SK-MEL-5 (cell line): Measurements from ENCODE around the gene ST3GAL2. TPM values are rescaled to one million over a fixed set of nuclear protein-coding genes. Genes with fewer than 3 reads are reported as not detected.
A peak's percentile ranks its signal among the peaks of the same experiment; 100 is the strongest.

Experiments
- DNase-seq: peaks from one replicate; pipeline ENCODE4 v3.0.0-alpha.2; 2016; ENCODE audit warnings: low read depth, low spot score
- in situ Hi-C: cut with HindIII; loops from 2 replicates; pipeline ENCODE4 v1.10.0; 2016; ENCODE audit warnings: low sequenced_read_pairs, high pct_unique_total_duplicates, low pct_unique_long_range_greater_than_20kb
- polyA plus RNA-seq, 2 experiments: library from polyadenylated mRNA; depleted of rRNA; stranded (reverse); fragments of >200 nt; gene quantifications; 2 replicates each; pipeline ENCODE4 v1.2.3, GENCODE V29; 2015
- total RNA-seq: library from RNA; depleted of rRNA; stranded (reverse); fragments of >200 nt; shearing (Covaris generic); gene quantifications from 2 replicates; pipeline ENCODE4 v1.2.3, GENCODE V29; 2014; rRNA removed

The ST3GAL2 gene
- total RNA-seq = 13.7 and 18.5 TPM in 2 replicates
- 30.4 and 30.5 TPM in 2 replicates for polyA plus RNA-seq (2015; cell fraction: cytosol; rRNA removed)
- 8.6 and 9.6 TPM in 2 replicates for polyA plus RNA-seq (2015; cell fraction: nucleus; rRNA removed)

- peak; percentile 92 for DNase-seq
- in situ Hi-C loops = no loop called here
Observed at GRCh38 chr16:70438969-70439862, at the start of gene ST3GAL2. Gene ST3GAL2 (minus strand): TSS chr16:70439100. CDS start chr16:70398530, 40,570 bp downstream.

- no peak for DNase-seq
- in situ Hi-C loops = no loop called here
Observed at GRCh38 chr16:70484867-70485266, 46.0 kb upstream of the ST3GAL2 start.

- in situ Hi-C loops = no loop called here
- no peak for DNase-seq
Observed at GRCh38 chr16:70483426-70483825, 44.5 kb upstream of the ST3GAL2 start.

DNA sequence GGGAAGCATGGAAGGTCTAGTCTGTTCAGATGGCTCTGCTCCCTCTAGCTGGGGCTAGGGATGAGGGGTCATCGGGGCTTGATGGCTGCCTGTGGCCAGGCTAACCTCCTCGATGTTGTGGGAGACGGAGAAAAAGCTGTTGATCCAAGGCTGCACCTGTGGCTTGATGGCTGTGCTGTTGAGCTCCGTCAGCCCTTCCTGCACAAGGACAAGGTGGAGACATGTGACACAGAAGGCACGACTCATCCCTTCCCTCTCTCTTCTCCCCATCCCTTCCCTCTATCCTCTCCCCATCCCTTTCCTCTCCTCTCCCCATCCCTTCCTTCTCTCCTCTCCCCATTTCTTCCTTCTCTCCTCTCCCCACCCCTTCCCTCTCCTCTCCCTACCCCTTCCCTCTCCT lies 43.7 kb upstream of the ST3GAL2 start:
- DNase-seq = no peak
- in situ Hi-C loops = no loop called here

DNA sequence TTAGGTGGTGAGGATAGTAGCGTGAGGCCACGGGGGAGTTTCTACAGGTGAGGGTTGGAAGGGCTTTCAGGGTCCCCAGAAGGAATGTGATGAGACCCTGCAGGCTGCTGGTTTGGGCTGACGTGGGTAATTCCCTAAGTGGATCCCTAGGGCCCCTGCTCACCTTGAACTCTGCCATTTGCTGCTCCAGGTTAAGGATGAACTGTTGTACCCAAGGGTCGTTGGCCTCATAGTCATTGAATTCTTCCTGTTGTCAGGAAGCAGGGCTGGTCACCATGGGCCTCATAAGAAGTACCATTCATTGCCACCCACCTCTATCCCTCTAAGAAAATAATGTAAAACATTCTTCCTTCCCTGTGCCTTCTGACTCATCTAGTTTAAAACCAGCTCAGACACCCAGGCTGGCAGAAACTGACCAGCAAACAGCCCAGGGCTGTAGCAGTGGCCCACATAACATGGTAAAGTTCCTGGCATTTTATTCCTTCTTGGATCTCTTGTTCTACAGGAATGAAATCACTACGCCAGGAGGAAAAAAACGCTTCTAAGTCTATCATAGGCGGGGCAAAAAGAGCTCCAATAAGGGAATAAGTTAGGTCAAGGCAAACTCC lies 43.1 kb upstream of the ST3GAL2 start:
- peak; percentile 15 for DNase-seq
- in situ Hi-C loops = no loop called here

- DNase-seq = no peak
- in situ Hi-C loops = no loop called here
Observed at GRCh38 chr16:70480127-70481105, 41.5 kb upstream of the ST3GAL2 start.

DNA sequence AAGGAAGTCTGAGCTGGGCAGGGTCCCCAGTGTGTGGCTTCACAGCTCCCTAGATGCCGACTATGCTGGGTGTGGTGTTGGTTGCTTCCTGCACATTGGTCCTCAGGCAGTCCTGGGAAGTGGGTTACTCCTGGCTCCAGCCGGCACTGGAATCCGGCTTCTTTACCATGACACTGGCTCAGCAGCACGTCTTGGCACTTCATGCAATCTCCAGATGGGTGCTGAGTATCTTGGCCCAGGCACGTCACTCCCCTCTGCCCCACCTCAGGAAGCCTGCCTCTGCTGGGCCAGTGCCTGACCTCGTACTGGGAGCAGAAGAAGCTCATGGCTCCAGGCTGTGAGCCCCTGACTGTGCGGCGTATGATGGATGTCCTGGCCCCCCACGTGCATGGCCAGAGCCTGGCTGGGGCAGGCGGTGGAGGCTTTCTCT lies 40.0 kb upstream of the ST3GAL2 start:
- DNase-seq = no peak
- in situ Hi-C loops = no loop called here

- DNase-seq = no peak
- in situ Hi-C loops = no loop called here
Observed at GRCh38 chr16:70478169-70478568, 39.3 kb upstream of the ST3GAL2 start.

DNA sequence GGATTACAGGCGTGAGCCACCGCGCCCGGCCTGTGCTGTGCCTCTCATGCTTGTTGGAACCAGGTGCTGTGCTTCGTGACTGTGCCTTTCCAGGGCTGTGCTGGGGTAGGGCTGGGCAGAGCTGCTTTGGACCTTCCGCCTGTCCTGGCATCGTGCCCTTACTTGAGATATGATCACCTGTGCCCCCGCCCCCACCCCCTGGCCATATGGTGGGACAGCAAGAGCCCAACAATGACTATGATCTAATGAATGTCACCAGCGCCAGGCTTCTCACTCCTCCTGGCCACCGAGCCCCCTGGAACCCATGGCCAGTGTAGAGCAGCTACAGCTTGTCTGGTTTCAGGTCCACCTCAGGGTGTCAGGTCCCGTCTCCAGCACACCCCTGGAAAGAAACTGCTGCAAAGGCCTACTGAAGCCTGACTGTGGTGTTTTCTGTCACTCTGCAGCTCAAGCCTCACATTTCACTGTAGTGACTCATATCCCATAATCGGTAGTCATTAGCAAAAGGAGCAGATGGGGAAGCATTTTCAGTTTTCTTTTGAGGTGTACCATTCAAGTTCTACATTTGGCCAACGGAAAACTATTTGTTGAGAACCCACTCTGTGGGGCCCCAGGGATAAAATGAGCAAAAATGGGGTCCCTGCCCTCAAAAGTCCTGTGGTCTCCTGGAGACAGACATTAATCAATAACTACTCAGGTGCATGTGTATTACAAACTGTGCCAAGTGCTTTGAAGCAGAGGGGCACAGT lies 37.5 kb upstream of the ST3GAL2 start:
- in situ Hi-C loops = no loop called here
- no peak for DNase-seq

DNA sequence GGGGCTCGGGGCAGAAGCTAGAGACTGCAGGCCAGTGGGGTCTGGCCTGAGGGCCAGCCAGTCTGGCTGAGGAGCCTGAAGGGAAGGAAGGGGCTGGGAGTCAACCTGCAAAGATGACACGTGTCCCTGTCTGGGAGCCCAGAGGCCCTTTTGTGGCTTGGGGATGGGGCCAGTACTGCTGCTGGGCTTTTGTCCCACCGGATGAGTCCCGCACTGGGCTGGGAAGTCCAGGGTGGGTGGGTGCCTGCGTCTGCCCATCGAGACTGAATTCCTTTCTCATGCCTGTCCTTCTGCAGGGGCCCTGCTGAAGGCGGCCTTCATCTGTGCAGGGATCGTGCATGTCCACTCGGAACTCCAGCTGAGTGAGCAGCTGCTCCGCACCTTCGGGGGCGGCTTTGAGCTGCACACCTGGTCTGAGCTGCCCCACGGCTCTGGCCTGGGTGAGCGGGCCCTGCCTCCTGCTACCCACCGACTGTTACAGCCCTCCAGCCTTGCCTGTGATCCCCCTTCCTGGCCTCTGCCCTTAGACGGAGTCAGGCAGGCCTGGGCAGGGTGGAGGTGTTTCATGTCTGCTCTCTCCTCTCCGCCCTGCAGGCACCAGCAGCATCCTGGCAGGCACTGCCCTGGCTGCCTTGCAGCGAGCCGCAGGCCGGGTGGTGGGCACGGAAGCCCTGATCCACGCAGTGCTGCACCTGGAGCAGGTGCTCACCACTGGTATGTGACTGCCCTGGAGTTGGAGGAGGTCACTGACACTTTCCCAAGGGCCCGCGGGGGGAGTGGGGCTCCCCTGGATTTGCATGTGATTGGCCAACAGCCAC lies 36.4 kb upstream of the ST3GAL2 start:
- DNase-seq = no peak
- in situ Hi-C loops = no loop called here

DNA sequence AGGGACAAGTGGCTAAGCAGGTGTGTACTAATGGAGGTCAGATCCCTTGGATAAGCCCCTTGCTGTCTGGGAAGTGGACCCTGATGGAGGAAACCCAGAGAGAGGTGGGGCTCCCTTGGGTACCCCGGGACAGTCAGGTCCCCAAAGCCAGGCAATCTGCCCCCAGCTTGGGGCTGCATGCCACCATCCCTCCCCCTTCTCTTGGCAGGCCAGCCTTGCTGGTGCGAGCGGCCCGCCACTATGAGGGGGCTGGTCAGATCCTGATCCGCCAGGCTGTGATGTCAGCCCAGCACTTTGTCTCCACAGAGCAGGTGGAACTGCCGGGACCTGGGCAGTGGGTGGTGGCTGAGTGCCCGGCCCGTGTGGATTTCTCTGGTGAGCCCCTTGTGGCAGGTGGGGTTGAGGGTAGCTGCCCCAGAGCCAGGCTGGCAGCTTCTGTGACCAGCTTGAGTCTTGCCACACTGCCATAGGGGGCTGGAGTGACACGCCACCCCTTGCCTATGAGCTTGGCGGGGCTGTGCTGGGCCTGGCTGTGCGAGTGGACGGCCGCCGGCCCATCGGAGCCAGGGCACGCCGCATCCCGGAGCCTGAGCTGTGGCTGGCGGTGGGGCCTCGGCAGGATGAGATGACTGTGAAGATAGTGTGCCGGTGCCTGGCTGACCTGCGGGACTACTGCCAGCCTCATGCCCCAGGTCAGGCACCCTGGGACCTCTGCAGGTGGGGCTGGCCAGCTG lies 35.6 kb upstream of the ST3GAL2 start:
- in situ Hi-C loops = no loop called here
- no peak for DNase-seq

DNA sequence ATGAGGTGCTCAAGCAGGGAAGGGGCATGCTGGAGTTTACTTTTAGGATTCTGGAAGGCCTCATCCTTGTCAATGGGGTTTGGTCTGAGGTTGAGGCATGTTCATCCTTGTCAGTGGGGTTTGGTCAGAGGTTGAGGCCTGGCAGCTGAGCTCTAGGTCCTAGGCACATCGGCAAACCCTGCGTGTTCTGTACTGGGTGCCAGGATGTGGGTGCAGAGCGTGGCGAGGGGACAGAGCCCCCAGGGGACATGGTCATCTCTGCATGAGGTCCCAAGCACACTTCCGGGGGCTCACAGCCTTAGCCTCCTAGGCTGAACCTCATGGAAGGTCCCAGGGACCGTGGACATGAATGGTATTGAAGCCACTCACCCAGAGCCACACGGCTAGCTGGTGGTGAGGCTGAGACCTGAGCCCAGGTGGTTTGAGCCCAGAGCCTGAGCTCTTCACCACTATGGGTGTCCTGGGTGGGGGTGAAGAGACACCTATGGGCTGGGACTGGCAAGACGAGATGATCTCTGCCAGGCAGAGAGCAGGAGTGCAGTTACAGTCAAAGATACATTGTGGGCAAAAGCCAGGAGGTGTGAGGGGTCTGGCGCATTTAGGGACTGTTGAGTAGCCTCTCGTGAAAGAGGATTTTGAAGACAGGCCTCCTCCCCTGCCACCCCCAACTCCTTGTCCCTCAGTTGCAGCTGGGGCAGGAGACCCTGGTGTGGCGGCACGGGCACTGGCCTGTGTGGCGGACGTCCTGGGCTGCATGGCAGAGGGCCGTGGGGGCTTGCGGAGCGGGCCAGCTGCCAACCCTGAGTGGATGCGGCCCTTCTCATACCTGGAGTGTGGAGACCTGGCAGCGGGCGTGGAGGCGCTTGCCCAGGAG lies 34.8 kb upstream of the ST3GAL2 start:
- in situ Hi-C loops = no loop called here
- no peak for DNase-seq

- in situ Hi-C loops = no loop called here
- no peak for DNase-seq
Observed at GRCh38 chr16:70472786-70473433, 34.0 kb upstream of the ST3GAL2 start.

DNA sequence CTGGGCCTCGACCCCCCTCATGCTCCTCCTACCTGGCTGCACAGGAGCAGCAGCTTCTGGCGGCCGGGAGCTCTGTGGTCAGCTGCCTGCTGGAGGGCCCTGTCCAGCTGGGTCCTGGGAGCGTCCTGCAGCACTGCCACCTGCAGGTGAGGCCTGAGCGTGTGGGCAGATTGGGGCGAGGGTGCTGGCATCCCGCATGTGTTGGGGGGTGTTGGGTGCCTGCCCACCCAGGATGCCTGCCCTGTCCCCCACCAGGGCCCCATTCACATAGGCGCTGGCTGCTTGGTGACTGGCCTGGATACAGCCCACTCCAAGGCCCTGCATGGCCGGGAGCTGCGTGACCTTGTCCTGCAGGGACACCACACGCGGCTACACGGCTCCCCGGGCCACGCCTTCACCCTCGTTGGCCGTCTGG lies 32.0 kb upstream of the ST3GAL2 start:
- DNase-seq = peak; percentile 32
- in situ Hi-C loops = no loop called here
